Body of pancreas (tissue), 4 donors: ENCODE data around the gene C1orf52. TPM values are rescaled to one million over a fixed set of nuclear protein-coding genes. Genes with fewer than 3 reads are reported as not detected.
A peak's percentile ranks its signal among the peaks of the same experiment; 100 is the strongest.

ENCODE experiments used
- ATAC-seq: fragments of 150-250 bp; one replicate; pipeline ENCODE4 v1.9.1; 2016
- DNase-seq, 4 donors: peaks; one replicate each; pipeline ENCODE4 v3.0.0-alpha.2; 2019
- H3K27ac ChIP-seq, 4 donors: fragments of 200-600 bp; sonication (generic); 1 replicate in 3 of 4; 2 replicates in 1 of 4; pipeline versions ENCODE4 v1.5.1 to v1.6.1; 2016 to 2019; ENCODE audit warnings: mild to moderate bottlenecking in 1 of 4, mixed read lengths in 1 of 4, moderate library complexity in 1 of 4
- H3K27me3 ChIP-seq, 2 donors: fragments of 200-600 bp; sonication (generic); one replicate each; pipeline ENCODE4 v1.6.0; 2016; ENCODE audit warnings: mild to moderate bottlenecking in 1 of 2
- H3K36me3 ChIP-seq, 2 donors: fragments of 200-600 bp; sonication (generic); replicated peaks in 1 of 2; 2 replicates each; pipeline ENCODE4 v1.5.1; 2016; ENCODE audit warnings: low read depth in 2 of 2; ENCODE audit not compliant: insufficient read depth in 1 of 2
- H3K4me1 ChIP-seq: fragments of 200-600 bp; sonication (generic); one replicate; pipeline ENCODE4 v1.6.0; 2016
- H3K4me3 ChIP-seq, 2 donors: fragments of 200-600 bp; sonication (generic); 1 replicate in 1 of 2; 2 replicates in 1 of 2; pipeline ENCODE4 v1.5.1; 2016 to 2019
- H3K9me3 ChIP-seq, 3 donors: fragments of 200-600 bp; sonication (generic); 1 replicate in 2 of 3; 2 replicates in 1 of 3; pipeline ENCODE4 v1.5.1; 2016
- CTCF ChIP-seq, 7 experiments: fragments of 450-650 bp in 4 of 7; fragments of 200-600 bp in 3 of 7; sonication (generic) in 3 of 7; IDR thresholded peaks; one replicate each; pipeline ENCODE4 v1.5.1; 2016 to 2019; ENCODE audit warnings: antibody characterized with exemption in 7 of 7
- POLR2A ChIP-seq, 3 donors: fragments of 450-650 bp; IDR thresholded peaks; one replicate each; pipeline ENCODE4 v1.6.1; 2016; ENCODE audit warnings: antibody characterized with exemption in 3 of 3, mild to moderate bottlenecking in 2 of 3
- WGBS, 2 donors: methylation state at CpG; one replicate each; pipeline ENCODE4 v1.1.5; 2017; 5-methylcytosine and 5-hydroxymethylcytosine counted together
- intact Hi-C: fragments of 100-400 bp; cut with DNase I; formaldehyde crosslinking; loops from one replicate; pipeline ENCODE4 v1.15.1; 2023
- total RNA-seq, 2 donors: library from RNA; depleted of rRNA; stranded (reverse); fragments of >200 nt; gene quantifications; one replicate each; pipeline ENCODE4 v1.1.0, GENCODE V29; 2016

The C1orf52 gene
- total RNA-seq, 2 donors from 2014 or later, result 6.6 to 20.2 TPM

- 23 to 32% methylated on average over 5 of the region's 5 CpGs for WGBS, 2 donors
- ATAC-seq, result peak; percentile 25
These were observed 33.7 kb downstream of the C1orf52 start for GRCh38 chr1:85225624-85226380.

GRCh38 chr1:85224734-85225623, 34.5 kb downstream of the C1orf52 start:
- TF ChIP-seq POLR2A (IDR thresholded peaks at IDR 0.05) (no peak), CTCF (IDR thresholded peaks at IDR 0.05) (no peak)
- no peaks in the 10 kb centered on the region for H3K36me3 ChIP-seq
- no peak overlapping the region for H3K4me3 ChIP-seq
- 9 to 21% methylated on average over 3 of the region's 3 CpGs for WGBS, 2 donors
- DNase-seq (peak; percentile 83 to 92 (median 89)), ATAC-seq (peak; percentile 92)
- peak overlapping the region; percentile 78 to 86 (median 84) for H3K27ac ChIP-seq
- H3K27me3 ChIP-seq, result no peaks in the 10 kb centered on the region
- no peaks in the 10 kb centered on the region for H3K9me3 ChIP-seq
- intact Hi-C loops, result no loop called here
- peaks cover 58% of the 10 kb centered on the region for H3K4me1 ChIP-seq

More at GRCh38 chr1:85225624-85226380, 33.7 kb downstream of the C1orf52 start:
- no peaks in the 10 kb centered on the region for H3K9me3 ChIP-seq
- DNase-seq, result no peak
- H3K4me3 ChIP-seq, result no peak overlapping the region
- no peaks in the 10 kb centered on the region for H3K27me3 ChIP-seq
- H3K4me1 ChIP-seq, result peaks cover 58% of the 10 kb centered on the region
- peak overlapping the region; percentile 78 to 86 (median 84) for H3K27ac ChIP-seq
- intact Hi-C loops, result no loop called here
- TF ChIP-seq CTCF (IDR thresholded peaks at IDR 0.05) (no peak), POLR2A (IDR thresholded peaks at IDR 0.05) (no peak)
- no peaks in the 10 kb centered on the region for H3K36me3 ChIP-seq

- Histone ChIP-seq H3K4me1 (peaks cover 52% of the 10 kb centered on the region), H3K27ac (peak overlapping the region in 3 of 4 donors; percentile 83 to 86 (median 85))
- no peak for ATAC-seq
These were observed 35.2 kb downstream of the C1orf52 start for GRCh38 chr1:85224295-85224694.

GRCh38 chr1:85223334-85223733, 36.1 kb downstream of the C1orf52 start:
- Histone ChIP-seq H3K4me1 (peaks cover 45% of the 10 kb centered on the region), H3K27me3 (no peaks in the 10 kb centered on the region), H3K4me3 (no peak overlapping the region), H3K27ac (peak overlapping the region in 3 of 4 donors; percentile 83 to 86 (median 85)), H3K36me3 (no peaks in the 10 kb centered on the region), H3K9me3 (no peaks in the 10 kb centered on the region)
- intact Hi-C loops, result no loop called here
- TF ChIP-seq CTCF (IDR thresholded peaks at IDR 0.05) (no peak), POLR2A (IDR thresholded peaks at IDR 0.05) (no peak)
- no peak for DNase-seq
- WGBS, 2 donors, result 49 to 64% methylated on average over 5 of the region's 5 CpGs
- ATAC-seq, result no peak

More at GRCh38 chr1:85224295-85224694, 35.2 kb downstream of the C1orf52 start:
- no peak for DNase-seq
- intact Hi-C loops, result no loop called here
- TF ChIP-seq CTCF (IDR thresholded peaks at IDR 0.05), result no peak
- TF ChIP-seq POLR2A (IDR thresholded peaks at IDR 0.05), result no peak
- Histone ChIP-seq H3K4me3 (no peak overlapping the region), H3K27me3 (no peaks in the 10 kb centered on the region), H3K9me3 (no peaks in the 10 kb centered on the region), H3K36me3 (no peaks in the 10 kb centered on the region)
